HepG2 (cell line): ENCODE results near the gene EEF1A1. TPM values are rescaled to one million over a fixed set of nuclear protein-coding genes. Genes with fewer than 3 reads are reported as not detected.
"Not testable (repeated sequence)": the region's sequence is repeated elsewhere in the genome, so short reads cannot be mapped to it uniquely, and the experiment has no call there.

Source experiments
- ATAC-seq: fragments of 200-7000 bp; cut with Tn5 transposase; 3 replicates; pipeline ENCODE4 v1.9.1; 2020; ENCODE audit warnings: mild to moderate bottlenecking, moderate library complexity
- BruUV-seq: library from RNA; stranded (reverse); fragments of 400-500 nt; replicated peaks from 2 replicates; lab custom pipeline; 2021; lab: Mats Ljungman, UMichigan
- CTCF ChIA-PET: fragments of 300-600 bp; formaldehyde crosslinking; extraction: SDS; loops from one replicate; lab custom pipeline; 2021; ENCODE audit warnings: low total read pairs, inconsistent platforms, low intra/inter-chr PET ratio; lab: Yijun Ruan, JAX
- POLR2A ChIA-PET: fragments of 350-600 bp; sonication (Branson Sonifier 250); formaldehyde crosslinking; loops from one replicate; lab custom pipeline; 2020; ENCODE audit warnings: antibody characterized with exemption, inconsistent platforms; lab: Yijun Ruan, JAX
- DNase-seq: peaks from one replicate; pipeline ENCODE4 v3.0.0-alpha.2; 2015; ENCODE audit warnings: low spot score
- FAIRE-seq: peaks from 3 replicates; lab custom pipeline; 2011; peaks lifted over from hg19 to GRCh38; lab: Jason Lieb, UNC
- H2AFZ ChIP-seq: one replicate; pipeline ENCODE4 v1.6.1; 2011; ENCODE audit warnings: low read length, inconsistent platforms
- H3K27ac ChIP-seq: fragments of 300-600 bp; 3 replicates; pipeline ENCODE4 v1.8.0; 2011; ENCODE audit warnings: mixed run types, mild to moderate bottlenecking, mixed read lengths, low read length, inconsistent platforms; ENCODE audit not compliant: insufficient read depth; ENCODE audit errors: extremely low read length
- H3K27me3 ChIP-seq, 2 experiments: fragments of 200-600 bp in 1 of 2; 2 replicates in 1 of 2; 3 replicates in 1 of 2; pipeline versions ENCODE4 v1.6.0 to v1.8.0; 2011; ENCODE audit warnings: low read length in 2 of 2, mild to moderate bottlenecking in 2 of 2, moderate library complexity in 2 of 2, inconsistent platforms in 1 of 2; ENCODE audit not compliant: insufficient read depth in 2 of 2, control insufficient read depth in 1 of 2
- H3K36me3 ChIP-seq, 2 experiments: fragments of 200-600 bp in 1 of 2; replicated peaks in 1 of 2; 2 replicates in 1 of 2; 3 replicates in 1 of 2; pipeline versions ENCODE4 v1.5.1 to v1.8.0; 2011; ENCODE audit warnings: low read length in 2 of 2, inconsistent platforms in 1 of 2; ENCODE audit not compliant: insufficient read depth in 2 of 2, control insufficient read depth in 1 of 2
- H3K4me1 ChIP-seq: 2 replicates; pipeline ENCODE4 v1.5.1; 2012; ENCODE audit warnings: low read length, inconsistent platforms; ENCODE audit not compliant: insufficient read depth
- H3K4me2 ChIP-seq: 2 replicates; pipeline ENCODE4 v1.6.0; 2011; ENCODE audit warnings: low read depth, low read length, inconsistent platforms
- H3K4me3 ChIP-seq, 3 experiments: fragments of 200-600 bp in 1 of 3; sonication (generic), shearing (Covaris generic) in 1 of 3; replicated peaks in 1 of 3; 2 replicates each; pipeline ENCODE4 v1.5.1; 2011 to 2016; ENCODE audit warnings: low read length in 3 of 3, inconsistent platforms in 2 of 3, low read depth in 2 of 3, mild to moderate bottlenecking in 2 of 3, control low read depth in 1 of 3, mixed read lengths in 1 of 3; ENCODE audit not compliant: insufficient read depth in 1 of 3
- H3K79me2 ChIP-seq: one replicate; pipeline ENCODE4 v1.6.1; 2011; ENCODE audit warnings: low read length, inconsistent platforms; ENCODE audit not compliant: insufficient read depth
- H3K9ac ChIP-seq: 2 replicates; pipeline ENCODE4 v1.6.0; 2011; ENCODE audit warnings: mild to moderate bottlenecking, low read depth, low read length, inconsistent platforms; ENCODE audit not compliant: insufficient read depth
- H3K9me3 ChIP-seq: 2 replicates; pipeline ENCODE4 v1.5.1; 2012; ENCODE audit warnings: mild to moderate bottlenecking, low read length
- H4K20me1 ChIP-seq: 2 replicates; pipeline ENCODE4 v1.6.0; 2011; ENCODE audit warnings: inconsistent platforms, mild to moderate bottlenecking, low read length, moderate library complexity; ENCODE audit not compliant: insufficient read depth
- CEBPB ChIP-seq: IDR thresholded peaks from 2 replicates; pipeline ENCODE4 v1.6.1; 2011; ENCODE audit warnings: low read depth, low read length, improper control_type of control experiment, borderline replicate concordance
- TARDBP ChIP-seq: sonication (generic); formaldehyde crosslinking; IDR thresholded peaks from 2 replicates; pipeline ENCODE4 v1.8.0; 2022; ENCODE audit warnings: mild to moderate bottlenecking, missing genetic modification reagents
- WGBS: methylation state at CpG from one replicate; pipeline ENCODE4 v1.1.6; 2017; ENCODE audit warnings: low lambda C conversion rate; 5-methylcytosine and 5-hydroxymethylcytosine counted together
- in situ Hi-C: cut with HindIII; loops from 2 replicates; pipeline ENCODE4 v1.10.0; 2017; ENCODE audit warnings: low pct_unique_long_range_greater_than_20kb; ENCODE audit not compliant: extremely low pct_ligation_motif_present
- intact Hi-C: fragments of 100-400 bp; cut with micrococcal nuclease; formaldehyde crosslinking; loops from one replicate; pipeline ENCODE4 v1.10.0; 2022; ENCODE audit not compliant: unreplicated experiment
- polyA plus RNA-seq, 8 experiments: library from polyadenylated mRNA; depleted of rRNA in 3 of 8; stranded (reverse) in 7 of 8; unstranded in 1 of 8; fragments of >200 nt; fragmentation: Illumina TruSeq in 4 of 8; extraction: Trizol in 4 of 8; gene quantifications; 2 replicates each; pipeline versions ENCODE4 v1.2.1 to v1.2.3, GENCODE V29; 2011 to 2016; ENCODE audit warnings: low read depth in 4 of 8, missing spikeins in 1 of 8, mixed read lengths in 1 of 8; ENCODE audit not compliant: insufficient read depth in 1 of 8
- total RNA-seq, 5 experiments: library from RNA; depleted of rRNA; stranded (reverse); fragments of >200 nt; fragmentation: Illumina TruSeq; extraction: Trizol; gene quantifications; 2 replicates each; pipeline ENCODE4 v1.2.3, GENCODE V29; 2016; ENCODE audit warnings: low read depth in 1 of 5
- TF ChIP-seq, protein P1 (sequence below): sonication (generic); formaldehyde crosslinking; IDR thresholded peaks from 2 replicates; pipeline ENCODE4 v1.8.0; 2022; ENCODE audit warnings: missing genetic modification reagents, mild to moderate bottlenecking, inconsistent platforms, borderline replicate concordance

The EEF1A1 gene
- total and polyA plus RNA-seq, 2 of the 13 experiments (the other 11 are each of a cell fraction or from before 2014, with no cell fraction given), result 13,726 to 17,172 TPM

- FAIRE-seq (no peak), ATAC-seq (no peak), DNase-seq (no peak)
- no peak overlapping the region for H3K4me2 ChIP-seq
- 86% methylated on average over 6 of the region's 6 CpGs for WGBS
- POLR2A ChIA-PET, result no interaction called here
- intact Hi-C loops (no loop called here), in situ Hi-C loops (no loop called here)
- H4K20me1 ChIP-seq, result no peaks in the 10 kb centered on the region
- H3K4me1 ChIP-seq, result no peaks in the 10 kb centered on the region
- H3K4me3 ChIP-seq, result no peak overlapping the region
- no peaks in the 10 kb centered on the region for H3K9me3 ChIP-seq
- H3K27ac ChIP-seq, result no peak overlapping the region
- CTCF ChIA-PET, result no interaction called here
- H3K36me3 ChIP-seq, result peaks cover 0 to 9% of the 10 kb centered on the region in 2 experiments; a peak in 4 of 5 replicates
- H3K79me2 ChIP-seq, result no peaks in the 10 kb centered on the region
- BruUV-seq, result no TSS peak
- H3K27me3 ChIP-seq, result no peaks in the 10 kb centered on the region
- H2AFZ ChIP-seq, result no peak overlapping the region
- TF ChIP-seq, protein P1, sequence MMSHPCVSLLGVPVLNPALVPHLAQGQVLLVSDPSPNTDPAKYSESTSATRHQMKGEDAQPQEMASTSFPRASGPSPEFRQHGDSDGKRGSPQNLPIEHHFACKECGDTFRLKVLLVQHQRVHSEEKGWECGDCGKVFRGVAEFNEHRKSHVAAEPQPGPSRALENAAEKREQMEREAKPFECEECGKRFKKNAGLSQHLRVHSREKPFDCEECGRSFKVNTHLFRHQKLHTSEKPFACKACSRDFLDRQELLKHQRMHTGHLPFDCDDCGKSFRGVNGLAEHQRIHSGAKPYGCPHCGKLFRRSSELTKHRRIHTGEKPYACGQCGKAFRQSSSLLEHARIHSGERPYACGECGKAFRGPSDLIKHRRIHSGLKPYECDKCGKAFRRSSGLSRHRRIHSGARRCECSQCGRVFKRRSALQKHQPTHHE, result no peak
- no peak for TF ChIP-seq TARDBP (CRISPR knock-in tag)
- H3K9ac ChIP-seq, result no peak overlapping the region
Measured at GRCh38 chr6:73506246-73506645, 14.6 kb downstream of the EEF1A1 start.

- H3K9ac ChIP-seq, CTCF ChIA-PET, H3K4me3 ChIP-seq, H3K4me1 ChIP-seq, H3K27me3 ChIP-seq, BruUV-seq, H3K9me3 ChIP-seq, H2AFZ ChIP-seq, H4K20me1 ChIP-seq, H3K79me2 ChIP-seq, H3K4me2 ChIP-seq, H3K27ac ChIP-seq, DNase-seq, intact Hi-C loops, FAIRE-seq, ATAC-seq, in situ Hi-C loops: not testable (repeated sequence)
- peaks cover 0 to 14% of the 10 kb centered on the region in 2 experiments; a peak in 4 of 5 replicates for H3K36me3 ChIP-seq
- 0 out of 2 replicates have a peak, but pooled peaks have one; percentile 12 for TF ChIP-seq CEBPB
- POLR2A ChIA-PET, result interaction anchor here (0.7 kb wide), 1 partner anchor 18 kb away, joined by 3 read pairs; no protein-coding TSS in a partner anchor
- WGBS, result 94% methylated on average over 8 of the region's 8 CpGs
Measured at GRCh38 chr6:73505705-73506104, 15.1 kb downstream of the EEF1A1 start.
